OCI-LY1 (cell line): ENCODE data around the gene RGS16.

Experiments
- H2AFZ ChIP-seq: fragments of 200-600 bp; sonication (generic), shearing (Covaris generic); 2 replicates; pipeline ENCODE4 v1.6.0; 2014; ENCODE audit warnings: antibody characterized with exemption, mild to moderate bottlenecking, low read length
- H3F3A ChIP-seq: fragments of 200-600 bp; sonication (generic), shearing (Covaris generic); 2 replicates; pipeline ENCODE4 v1.6.0; 2014; ENCODE audit warnings: mild to moderate bottlenecking, antibody characterized with exemption, low read length, moderate library complexity; ENCODE audit not compliant: insufficient read depth
- H3K27ac ChIP-seq: fragments of 200-600 bp; sonication (generic); 2 replicates; pipeline ENCODE4 v1.5.1; 2014; ENCODE audit warnings: low read length, mixed run types, mild to moderate bottlenecking, low read depth; ENCODE audit not compliant: poor library complexity, severe bottlenecking
- H3K27me3 ChIP-seq: fragments of 200-600 bp; sonication (generic); 2 replicates; pipeline ENCODE4 v1.6.0; 2014; ENCODE audit warnings: antibody characterized with exemption, mild to moderate bottlenecking, low read length, moderate library complexity; ENCODE audit not compliant: insufficient read depth
- H3K36me3 ChIP-seq: fragments of 200-600 bp; sonication (generic); 2 replicates; pipeline ENCODE4 v1.6.1; 2014; ENCODE audit warnings: mild to moderate bottlenecking, antibody characterized with exemption, low read length, moderate library complexity, mixed read lengths; ENCODE audit not compliant: insufficient read depth
- H3K4me1 ChIP-seq: fragments of 200-600 bp; sonication (generic); 2 replicates; pipeline ENCODE4 v1.5.1; 2014; ENCODE audit warnings: mild to moderate bottlenecking, low read length, moderate library complexity; ENCODE audit not compliant: insufficient read depth, severe bottlenecking
- H3K4me2 ChIP-seq: fragments of 200-600 bp; sonication (generic), shearing (Covaris generic); 2 replicates; pipeline ENCODE4 v1.6.1; 2014; ENCODE audit warnings: low read length
- H3K4me3 ChIP-seq: fragments of 200-600 bp; sonication (generic); 2 replicates; pipeline ENCODE4 v1.5.1; 2014; ENCODE audit warnings: low read length, low read depth, mild to moderate bottlenecking, mixed read lengths; ENCODE audit not compliant: poor library complexity, severe bottlenecking
- H3K79me2 ChIP-seq: fragments of 200-600 bp; shearing (Covaris generic); 2 replicates; pipeline ENCODE4 v1.6.1; 2016; ENCODE audit warnings: mixed run types, low read length, mixed read lengths; ENCODE audit not compliant: insufficient read depth
- H3K9ac ChIP-seq: fragments of 200-600 bp; sonication (generic), shearing (Covaris generic); 2 replicates; pipeline ENCODE4 v1.6.1; 2014; ENCODE audit warnings: mild to moderate bottlenecking, low read length, mixed read lengths
- H3K9me2 ChIP-seq: fragments of 200-600 bp; sonication (generic), shearing (Covaris generic); 2 replicates; pipeline ENCODE4 v1.6.1; 2014; ENCODE audit warnings: low read depth, mild to moderate bottlenecking, low read length, mixed read lengths
- H3K9me3 ChIP-seq: fragments of 200-600 bp; shearing (Covaris generic); 2 replicates; pipeline ENCODE4 v1.6.1; 2014; ENCODE audit warnings: low read length, mixed read lengths
- H4K20me1 ChIP-seq: fragments of 200-600 bp; sonication (generic), shearing (Covaris generic); 2 replicates; pipeline ENCODE4 v1.6.0; 2016; ENCODE audit warnings: mild to moderate bottlenecking, low read length; ENCODE audit not compliant: insufficient read depth
- CTCF ChIP-seq: fragments of 200-600 bp; sonication (generic), shearing (Covaris generic); IDR thresholded peaks from 2 replicates; pipeline ENCODE4 v1.5.1; 2017; ENCODE audit warnings: mild to moderate bottlenecking, antibody characterized with exemption, low read length, moderate library complexity, mixed read lengths
- EZH2 ChIP-seq: fragments of 200-600 bp; sonication (generic), shearing (Covaris generic); IDR thresholded peaks from 2 replicates; pipeline ENCODE4 v1.8.0; 2017; ENCODE audit warnings: borderline replicate concordance, mixed run types, mild to moderate bottlenecking, antibody characterized with exemption, low read length, moderate library complexity, mixed read lengths

Gene RGS16

DNA sequence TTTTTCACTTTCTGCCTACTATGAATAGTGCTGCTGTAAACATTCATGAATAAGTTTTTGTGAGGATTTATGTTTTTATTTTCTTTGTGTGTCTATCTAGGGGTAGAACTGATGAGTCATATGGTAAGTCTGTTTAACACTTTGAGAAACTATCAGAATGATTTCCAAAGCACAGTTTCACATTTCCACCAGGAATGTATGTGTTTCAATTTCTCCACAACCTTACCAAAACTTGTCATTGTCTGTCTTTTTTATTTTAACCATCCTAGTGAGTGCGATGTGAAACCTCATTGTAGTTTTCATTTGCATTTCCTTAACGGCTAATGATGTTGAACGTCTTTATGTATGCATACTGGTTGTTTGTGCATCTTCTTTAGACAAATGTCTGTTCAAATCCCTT, 38.7 kb downstream of the RGS16 start:
- peaks cover 22% of the 10 kb centered on the region for H3K4me1 ChIP-seq
- H3K27ac ChIP-seq, result no peak overlapping the region
- TF ChIP-seq CTCF, result no peak
- TF ChIP-seq EZH2, result no peak
- no peaks in the 10 kb centered on the region for H3K9me2 ChIP-seq
- no peaks in the 10 kb centered on the region for H3F3A ChIP-seq
- no peak overlapping the region for H3K4me3 ChIP-seq
- no peaks in the 10 kb centered on the region for H3K79me2 ChIP-seq
- H3K4me2 ChIP-seq, result no peak overlapping the region
- no peaks in the 10 kb centered on the region for H3K27me3 ChIP-seq
- no peak overlapping the region for H3K9ac ChIP-seq
- no peaks in the 10 kb centered on the region for H3K36me3 ChIP-seq
- peaks cover 5% of the 10 kb centered on the region for H3K9me3 ChIP-seq
- H2AFZ ChIP-seq, result no peak overlapping the region
- H4K20me1 ChIP-seq, result no peaks in the 10 kb centered on the region

DNA sequence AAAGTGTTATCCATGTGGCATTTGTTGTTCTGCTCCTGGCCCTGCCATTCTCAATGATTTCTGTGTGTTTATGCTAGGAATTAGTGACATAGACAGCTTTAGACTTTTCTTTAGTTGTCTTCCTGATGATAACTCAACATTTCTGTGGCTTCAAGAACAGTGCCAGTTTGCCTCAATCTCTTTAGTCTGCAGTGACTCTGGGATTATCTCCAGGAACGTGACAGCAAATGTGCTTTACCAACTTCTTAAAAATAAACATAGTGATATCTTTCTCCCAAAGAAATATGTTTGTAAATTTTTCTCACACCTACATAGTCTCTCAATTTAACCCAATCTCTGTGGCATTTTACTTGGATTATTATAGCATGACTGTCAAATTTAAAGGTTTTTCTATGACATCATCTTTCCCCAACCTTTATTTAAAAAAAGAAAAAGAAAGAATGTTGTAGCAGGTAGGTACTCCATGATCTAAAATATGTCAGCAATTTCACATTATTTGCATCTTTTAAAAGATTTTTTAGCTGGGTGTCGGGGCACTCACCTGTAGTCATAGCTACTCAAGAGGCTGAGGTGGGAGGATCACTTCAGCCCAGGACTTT, 39.7 kb downstream of the RGS16 start:
- H3F3A ChIP-seq, result no peaks in the 10 kb centered on the region
- no peak overlapping the region for H3K9ac ChIP-seq
- no peaks in the 10 kb centered on the region for H4K20me1 ChIP-seq
- no peak overlapping the region for H3K27ac ChIP-seq
- no peak overlapping the region for H3K4me2 ChIP-seq
- no peak overlapping the region for H3K4me3 ChIP-seq
- peaks cover 12% of the 10 kb centered on the region for H3K4me1 ChIP-seq
- no peak overlapping the region for H2AFZ ChIP-seq
- TF ChIP-seq CTCF (no peak), EZH2 (no peak)
- H3K9me2 ChIP-seq, result no peaks in the 10 kb centered on the region
- H3K9me3 ChIP-seq, result peaks cover 5% of the 10 kb centered on the region
- H3K27me3 ChIP-seq, result no peaks in the 10 kb centered on the region
- no peaks in the 10 kb centered on the region for H3K79me2 ChIP-seq
- H3K36me3 ChIP-seq, result no peaks in the 10 kb centered on the region

DNA sequence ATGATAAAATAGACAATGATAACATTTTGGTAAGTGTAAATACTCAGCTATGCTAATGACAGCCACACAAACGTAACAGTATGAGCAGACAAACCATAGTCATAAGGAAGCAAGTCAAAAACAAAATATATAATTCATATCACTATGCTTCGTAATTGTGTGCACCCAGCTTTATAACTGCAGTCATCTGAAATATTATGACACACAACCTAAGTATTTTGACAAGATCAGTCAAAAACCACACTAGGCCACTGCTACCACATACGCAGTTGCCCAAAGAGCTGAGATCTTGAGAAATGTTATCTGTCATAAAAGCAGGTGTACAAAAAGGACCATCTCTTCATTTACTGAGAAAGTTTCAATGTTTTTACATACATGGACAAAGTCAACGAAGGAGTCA, 41.1 kb downstream of the RGS16 start:
- Histone ChIP-seq H2AFZ (no peak overlapping the region), H3K79me2 (no peaks in the 10 kb centered on the region), H3K4me3 (no peak overlapping the region), H3K9me3 (peaks cover 5% of the 10 kb centered on the region), H3K9me2 (no peaks in the 10 kb centered on the region), H3F3A (no peaks in the 10 kb centered on the region), H3K4me1 (no peaks in the 10 kb centered on the region), H3K27ac (no peak overlapping the region), H4K20me1 (no peaks in the 10 kb centered on the region), H3K36me3 (no peaks in the 10 kb centered on the region), H3K4me2 (no peak overlapping the region), H3K9ac (no peak overlapping the region), H3K27me3 (no peaks in the 10 kb centered on the region)
- TF ChIP-seq EZH2 (no peak), CTCF (no peak)
